ENCODE data around the gene ANG. TPM values are rescaled to one million over a fixed set of nuclear protein-coding genes. Genes with fewer than 3 reads are reported as not detected.

The ANG gene
- total and polyA plus RNA-seq, 2 of the 8 experiments (the other 6 are each of a cell fraction or from before 2014, with no cell fraction given) = 2.2 to 4.6 TPM

- Histone ChIP-seq H3K4ac (replicated peaks; ENCODE audit: insufficient read length, low read depth, low read length) (no peak overlapping the region), H3K27me3 (replicated peaks in 1 of 4; ENCODE audit: control insufficient read depth in 3 of 4, extremely low read depth in 1 of 4, insufficient read depth in 3 of 4, low read length in 3 of 4) (peaks cover 0 to 1% (median 0%) of the 10 kb centered on the region in 4 experiments; a peak in 1 of 7 replicates), H2BK12ac (ENCODE audit: low read depth, low read length) (no peak overlapping the region), H3K56ac (replicated peaks; ENCODE audit: insufficient read length, low read depth, low read length) (no peak overlapping the region), H2BK20ac (ENCODE audit: low read length) (no peak overlapping the region), H3K9me3 (ENCODE audit: insufficient read depth in 2 of 2, low read depth in 1 of 2, low read length in 1 of 2) (peaks cover 5 to 12% of the 10 kb centered on the region in 2 experiments; a peak in 2 of 4 replicates), H4K20me1 (replicated peaks in 1 of 2; ENCODE audit: control insufficient read depth in 1 of 2, insufficient read depth in 2 of 2, low read length in 2 of 2) (no peaks in the 10 kb centered on the region), H3K36me3 (ENCODE audit: control insufficient read depth in 2 of 4, insufficient read depth in 4 of 4, low read length in 3 of 4) (no peaks in the 10 kb centered on the region), H3K79me1 (ENCODE audit: low read depth, low read length) (no peaks in the 10 kb centered on the region), H2BK120ac (replicated peaks; ENCODE audit: low read depth, low read length) (no peak overlapping the region), H3K9ac (replicated peaks in 1 of 4; ENCODE audit: extremely low read depth in 1 of 4, low read depth in 3 of 4, low read length in 3 of 4) (no peak overlapping the region), H3K23me2 (ENCODE audit: low read depth, low read length) (no peaks in the 10 kb centered on the region), H4K91ac (replicated peaks; ENCODE audit: insufficient read length, low read length) (no peak overlapping the region), H3K4me3 (ENCODE audit: extremely low read depth in 1 of 4, insufficient read depth in 2 of 4, low read depth in 3 of 4, low read length in 4 of 4) (no peak overlapping the region), H2AFZ (ENCODE audit: low read length) (no peak overlapping the region), H3K27ac (ENCODE audit: low read depth, low read length) (no peak overlapping the region), H3K18ac (ENCODE audit: extremely low read depth, low read length) (no peak overlapping the region), H4K8ac (ENCODE audit: extremely low read depth, insufficient read depth, low read length) (no peak overlapping the region), H2AK5ac (ENCODE audit: low read depth, low read length) (no peak overlapping the region), H2BK15ac (ENCODE audit: low read length) (no peak overlapping the region), H2BK5ac (ENCODE audit: low read depth, low read length) (no peak overlapping the region), H4K5ac (ENCODE audit: insufficient read length, low read depth, low read length) (no peak overlapping the region), H3K23ac (ENCODE audit: insufficient read length) (no peak overlapping the region), H3K4me2 (ENCODE audit: insufficient read depth in 1 of 2, low read depth in 2 of 2, low read length in 2 of 2) (no peak overlapping the region), H3K14ac (ENCODE audit: insufficient read length) (no peak overlapping the region), H3K4me1 (replicated peaks in 1 of 4; ENCODE audit: control insufficient read depth in 3 of 4, insufficient read depth in 4 of 4, low read length in 3 of 4) (peaks cover 0 to 3% (median 0%) of the 10 kb centered on the region in 4 experiments; a peak in 1 of 7 replicates), H3K79me2 (ENCODE audit: control insufficient read depth in 1 of 2, insufficient read depth in 2 of 2, low read length in 2 of 2) (no peaks in the 10 kb centered on the region)
- ChIA-PET POLR2A (ENCODE audit: partially characterized antibody) (no interaction called here), CTCF (ENCODE audit: partially characterized antibody) (interaction anchor here (1.0 to 1.7 kb wide), 5 partner anchors 15 to 156 kb away, joined by 3 to 5 read pairs (median 4); no protein-coding TSS in a partner anchor)
- 82% methylated on average over 4 of the region's 4 CpGs; no CpG with 5 or more reads in 1 of the 2 experiments for WGBS, 2 experiments (ENCODE audit: extremely low coverage in 1 of 2, insufficient coverage in 1 of 2, insufficient read length in 1 of 2, insufficient replicate concordance in 2 of 2, low coverage in 1 of 2, low lambda C conversion rate in 2 of 2, missing lambda C conversion rate in 1 of 2)
- DNase-seq (ENCODE audit: low read depth in 1 of 2, low spot score in 2 of 2) (no peak), FAIRE-seq (no peak)
- TF ChIP-seq SIRT6 (IDR thresholded peaks at IDR 0.05; ENCODE audit: low read length) = no peak
- TF ChIP-seq CHD1 (IDR thresholded peaks at IDR 0.05; ENCODE audit: low read depth, low read length) = no peak
- no peak for TF ChIP-seq POLR2AphosphoS5 (IDR thresholded peaks at IDR 0.05; ENCODE audit: low read depth, low read length)
- TF ChIP-seq TAF7 (optimal IDR thresholded peaks at IDR 0.05; ENCODE audit: borderline replicate concordance, low read depth, low read length) = no peak
- no peak for TF ChIP-seq TBP (IDR thresholded peaks at IDR 0.05; ENCODE audit: low read depth, low read length)
- no peak for TF ChIP-seq HDAC2 (IDR thresholded peaks at IDR 0.05; ENCODE audit: borderline replicate concordance in 1 of 2, low read depth in 2 of 2, low read length in 2 of 2)
- no peak for TF ChIP-seq HDAC6 (IDR thresholded peaks at IDR 0.05; ENCODE audit: low read depth, low read length)
- no peak for TF ChIP-seq RXRA (IDR thresholded peaks at IDR 0.05; ENCODE audit: insufficient read depth, low read depth, low read length)
- TF ChIP-seq GABPA (IDR thresholded peaks at IDR 0.05; ENCODE audit: borderline replicate concordance, insufficient read depth, low read length) = no peak
Observed at GRCh38 chr14:20711261-20711660, 22.7 kb downstream of the ANG start.
